ENCODE measurements around the gene SLC35A1. TPM values are rescaled to one million over a fixed set of nuclear protein-coding genes. Genes with fewer than 3 reads are reported as not detected.

Gene SLC35A1
- total RNA-seq, 4 donors from 2014 or later: 14.5 to 19.9 (median 16.1) TPM

DNA sequence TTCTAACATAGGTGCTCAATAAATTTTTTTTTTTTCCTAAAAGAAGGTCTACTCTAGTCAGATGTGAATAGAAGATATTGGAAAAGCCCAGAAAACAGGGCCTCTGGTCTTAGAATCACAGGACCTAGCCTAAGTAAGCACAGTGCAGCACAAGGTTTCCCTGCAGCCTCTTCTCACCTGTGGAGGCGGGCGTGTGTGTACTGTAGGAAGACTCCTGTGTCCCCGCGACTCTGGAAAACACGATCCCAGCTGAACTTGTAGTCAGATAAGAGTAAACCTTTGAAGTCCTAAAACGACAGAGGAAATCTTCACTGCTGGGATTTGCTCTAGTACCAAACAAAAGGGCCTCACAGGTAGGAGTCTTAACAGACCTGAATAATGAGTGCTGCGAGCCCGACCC lies 45.7 kb downstream of the SLC35A1 start:
- Histone ChIP-seq H3K27ac (no peak overlapping the region), H3K4me1 (no peaks in the 10 kb centered on the region)

DNA sequence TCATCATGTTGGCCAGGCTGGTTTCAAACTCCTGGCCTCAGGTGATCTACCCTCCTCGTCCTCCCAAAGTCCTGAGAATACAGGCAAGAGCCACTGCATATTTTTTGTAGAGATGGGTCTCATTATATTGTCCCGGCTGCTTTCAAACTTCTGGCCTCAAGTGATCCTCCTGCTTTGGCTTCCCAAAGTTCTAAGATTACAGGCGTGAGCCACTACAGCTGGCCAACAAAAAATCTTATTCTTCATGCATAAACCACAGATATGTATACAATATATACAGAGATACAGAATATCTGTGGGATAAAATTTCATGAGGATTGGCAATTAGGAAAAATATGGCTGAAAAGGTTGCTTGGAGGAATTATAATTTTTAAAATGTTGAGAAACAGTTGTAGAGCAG lies 49.9 kb downstream of the SLC35A1 start:
- no peak for ATAC-seq
- H3K4me3 ChIP-seq: no peak overlapping the region
- H3K9me3 ChIP-seq: no peaks in the 10 kb centered on the region
- no peaks in the 10 kb centered on the region for H3K27me3 ChIP-seq
- no peak for TF ChIP-seq EP300 (IDR thresholded peaks at IDR 0.05)
- TF ChIP-seq, protein P1, sequence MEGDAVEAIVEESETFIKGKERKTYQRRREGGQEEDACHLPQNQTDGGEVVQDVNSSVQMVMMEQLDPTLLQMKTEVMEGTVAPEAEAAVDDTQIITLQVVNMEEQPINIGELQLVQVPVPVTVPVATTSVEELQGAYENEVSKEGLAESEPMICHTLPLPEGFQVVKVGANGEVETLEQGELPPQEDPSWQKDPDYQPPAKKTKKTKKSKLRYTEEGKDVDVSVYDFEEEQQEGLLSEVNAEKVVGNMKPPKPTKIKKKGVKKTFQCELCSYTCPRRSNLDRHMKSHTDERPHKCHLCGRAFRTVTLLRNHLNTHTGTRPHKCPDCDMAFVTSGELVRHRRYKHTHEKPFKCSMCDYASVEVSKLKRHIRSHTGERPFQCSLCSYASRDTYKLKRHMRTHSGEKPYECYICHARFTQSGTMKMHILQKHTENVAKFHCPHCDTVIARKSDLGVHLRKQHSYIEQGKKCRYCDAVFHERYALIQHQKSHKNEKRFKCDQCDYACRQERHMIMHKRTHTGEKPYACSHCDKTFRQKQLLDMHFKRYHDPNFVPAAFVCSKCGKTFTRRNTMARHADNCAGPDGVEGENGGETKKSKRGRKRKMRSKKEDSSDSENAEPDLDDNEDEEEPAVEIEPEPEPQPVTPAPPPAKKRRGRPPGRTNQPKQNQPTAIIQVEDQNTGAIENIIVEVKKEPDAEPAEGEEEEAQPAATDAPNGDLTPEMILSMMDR (IDR thresholded peaks at IDR 0.05): no peak
- TF ChIP-seq POLR2AphosphoS5 (IDR thresholded peaks at IDR 0.05): no peak
- no peak for TF ChIP-seq POLR2A (IDR thresholded peaks at IDR 0.05)
- H3K4me1 ChIP-seq: no peaks in the 10 kb centered on the region
- 96% methylated on average over 3 of the region's 3 CpGs for WGBS, 2 donors (ENCODE audit: low coverage in 1 of 2)
- no peak overlapping the region for H3K27ac ChIP-seq
- peaks cover 0 to 69% of the 10 kb centered on the region in 2 donors for H3K36me3 ChIP-seq

More for the DNA sequence above, 45.7 kb downstream of the SLC35A1 start:
- 89% methylated on average over 5 of the region's 8 CpGs; no CpG with 5 or more reads in 1 of the 2 donors for WGBS, 2 donors (ENCODE audit: low coverage in 1 of 2)
- Histone ChIP-seq H3K27me3 (no peaks in the 10 kb centered on the region), H3K9me3 (no peaks in the 10 kb centered on the region), H3K36me3 (peaks cover 3 to 81% of the 10 kb centered on the region in 2 donors), H3K4me3 (no peak overlapping the region)
- ATAC-seq: no peak
- TF ChIP-seq, protein P1 (IDR thresholded peaks at IDR 0.05): no peak
- TF ChIP-seq EP300 (IDR thresholded peaks at IDR 0.05) (no peak), POLR2A (IDR thresholded peaks at IDR 0.05) (no peak), POLR2AphosphoS5 (IDR thresholded peaks at IDR 0.05) (no peak)

DNA sequence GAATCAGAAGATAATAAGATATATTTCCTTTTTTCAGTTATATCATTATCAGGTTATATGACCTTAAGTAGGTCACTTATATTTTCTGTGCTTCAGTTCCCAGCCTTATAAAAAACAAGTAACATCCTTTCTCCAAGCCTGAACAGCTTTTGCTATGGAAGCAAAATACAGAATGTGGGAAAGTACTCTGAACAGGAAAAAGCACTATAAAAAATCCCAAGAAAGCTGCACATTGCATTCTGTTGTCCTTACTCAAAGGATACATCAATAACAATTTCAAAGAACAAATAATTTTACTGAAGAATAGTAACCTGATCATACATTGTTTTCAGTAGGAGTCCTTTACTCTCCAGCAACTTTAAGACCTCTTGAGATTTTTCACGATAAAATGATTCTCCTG lies 56.4 kb downstream of the SLC35A1 start:
- WGBS, 2 donors (ENCODE audit: low coverage in 1 of 2): 71 to 93% methylated on average over 1 of the region's 1 CpG
- H3K27ac ChIP-seq: no peak overlapping the region
- ATAC-seq: no peak

DNA sequence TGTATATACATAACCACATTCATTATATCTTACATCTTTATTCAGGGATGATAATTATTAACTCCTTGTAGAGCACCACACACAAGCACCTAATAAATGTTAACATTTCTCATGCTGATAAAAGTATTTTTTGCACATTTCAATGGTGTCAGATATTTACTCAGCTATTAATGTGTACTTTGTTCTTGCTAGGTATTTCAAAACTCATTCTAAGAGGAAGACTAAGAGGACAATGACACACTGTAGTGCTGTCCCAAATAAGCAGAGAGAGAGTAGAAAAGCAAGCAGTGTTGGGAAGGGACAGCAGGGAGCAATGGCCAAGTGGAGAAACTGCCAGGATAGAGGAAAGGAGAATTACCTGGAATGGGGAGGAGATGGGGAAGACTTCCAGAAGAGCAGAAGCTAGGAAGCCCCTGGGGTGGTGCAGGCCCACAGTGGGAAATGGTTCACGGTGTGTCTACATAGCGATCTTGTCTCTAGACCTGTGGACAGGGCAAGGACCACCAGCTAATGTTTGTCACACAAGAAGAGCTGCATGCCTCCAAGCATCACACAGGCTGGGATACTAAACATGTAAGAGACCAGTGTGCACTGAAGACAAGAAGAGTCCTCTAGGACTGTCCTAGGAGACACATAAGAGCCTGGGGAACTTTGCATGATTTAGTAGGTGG lies 61.7 kb downstream of the SLC35A1 start:
- no peak overlapping the region for H3K4me3 ChIP-seq
- no peaks in the 10 kb centered on the region for H3K27me3 ChIP-seq
- peaks cover 0 to 50% of the 10 kb centered on the region in 2 donors for H3K36me3 ChIP-seq
- no peaks in the 10 kb centered on the region for H3K9me3 ChIP-seq
- ATAC-seq: no peak
- H3K27ac ChIP-seq: no peak overlapping the region
- H3K4me1 ChIP-seq: no peaks in the 10 kb centered on the region
- TF ChIP-seq POLR2AphosphoS5 (IDR thresholded peaks at IDR 0.05) (no peak), POLR2A (IDR thresholded peaks at IDR 0.05) (no peak), EP300 (IDR thresholded peaks at IDR 0.05) (no peak)
- TF ChIP-seq, protein P1 (IDR thresholded peaks at IDR 0.05): no peak
- WGBS, 2 donors (ENCODE audit: low coverage in 1 of 2): 73 to 100% methylated on average over 2 of the region's 2 CpGs

More for the DNA sequence above, 56.4 kb downstream of the SLC35A1 start:
- Histone ChIP-seq H3K4me1 (no peaks in the 10 kb centered on the region), H3K36me3 (peaks cover 0 to 63% of the 10 kb centered on the region in 2 donors), H3K4me3 (no peak overlapping the region), H3K9me3 (no peaks in the 10 kb centered on the region), H3K27me3 (no peaks in the 10 kb centered on the region)
- TF ChIP-seq EP300 (IDR thresholded peaks at IDR 0.05): no peak
- TF ChIP-seq, protein P1 (IDR thresholded peaks at IDR 0.05): no peak
- no peak for TF ChIP-seq POLR2AphosphoS5 (IDR thresholded peaks at IDR 0.05)
- no peak for TF ChIP-seq POLR2A (IDR thresholded peaks at IDR 0.05)
